ENCODE results near the gene SOAT1. TPM values are rescaled to one million over a fixed set of nuclear protein-coding genes. Genes with fewer than 3 reads are reported as not detected.

The SOAT1 gene
- total and polyA plus RNA-seq, 2 of the 8 experiments (the other 6 are each of a cell fraction or from before 2014, with no cell fraction given) = 2.7 to 4.7 TPM

- Histone ChIP-seq H3K23ac (ENCODE audit: insufficient read length) (no peak overlapping the region), H3K14ac (ENCODE audit: insufficient read length) (no peak overlapping the region), H3K4me1 (replicated peaks in 1 of 4; ENCODE audit: control insufficient read depth in 3 of 4, insufficient read depth in 4 of 4, low read length in 3 of 4) (no peaks in the 10 kb centered on the region), H4K8ac (ENCODE audit: extremely low read depth, insufficient read depth, low read length) (no peak overlapping the region), H3K9me3 (ENCODE audit: insufficient read depth in 2 of 2, low read depth in 1 of 2, low read length in 1 of 2) (no peaks in the 10 kb centered on the region), H3K4ac (replicated peaks; ENCODE audit: insufficient read length, low read depth, low read length) (no peak overlapping the region), H4K5ac (ENCODE audit: insufficient read length, low read depth, low read length) (no peak overlapping the region), H3K79me1 (ENCODE audit: low read depth, low read length) (no peaks in the 10 kb centered on the region), H2BK12ac (ENCODE audit: low read depth, low read length) (no peak overlapping the region), H4K20me1 (replicated peaks in 1 of 2; ENCODE audit: control insufficient read depth in 1 of 2, insufficient read depth in 2 of 2, low read length in 2 of 2) (no peaks in the 10 kb centered on the region), H2BK5ac (ENCODE audit: low read depth, low read length) (no peak overlapping the region), H4K91ac (replicated peaks; ENCODE audit: insufficient read length, low read length) (no peak overlapping the region), H3K56ac (replicated peaks; ENCODE audit: insufficient read length, low read depth, low read length) (no peak overlapping the region), H3K27ac (ENCODE audit: low read depth, low read length) (no peak overlapping the region), H3K9ac (replicated peaks in 1 of 4; ENCODE audit: extremely low read depth in 1 of 4, low read depth in 3 of 4, low read length in 3 of 4) (no peak overlapping the region), H3K79me2 (ENCODE audit: control insufficient read depth in 1 of 2, insufficient read depth in 2 of 2, low read length in 2 of 2) (no peaks in the 10 kb centered on the region), H3K23me2 (ENCODE audit: low read depth, low read length) (no peaks in the 10 kb centered on the region), H3K4me2 (ENCODE audit: insufficient read depth in 1 of 2, low read depth in 2 of 2, low read length in 2 of 2) (no peak overlapping the region), H2BK15ac (ENCODE audit: low read length) (no peak overlapping the region), H3K36me3 (ENCODE audit: control insufficient read depth in 2 of 4, insufficient read depth in 4 of 4, low read length in 3 of 4) (no peaks in the 10 kb centered on the region), H3K4me3 (ENCODE audit: extremely low read depth in 1 of 4, insufficient read depth in 2 of 4, low read depth in 3 of 4, low read length in 4 of 4) (no peak overlapping the region), H2AK5ac (ENCODE audit: low read depth, low read length) (no peak overlapping the region), H2BK20ac (ENCODE audit: low read length) (no peak overlapping the region), H2BK120ac (replicated peaks; ENCODE audit: low read depth, low read length) (no peak overlapping the region), H2AFZ (ENCODE audit: low read length) (no peak overlapping the region), H3K18ac (ENCODE audit: extremely low read depth, low read length) (no peak overlapping the region), H3K27me3 (replicated peaks in 1 of 4; ENCODE audit: control insufficient read depth in 3 of 4, extremely low read depth in 1 of 4, insufficient read depth in 3 of 4, low read length in 3 of 4) (no peaks in the 10 kb centered on the region)
- DNase-seq (ENCODE audit: low read depth in 1 of 2, low spot score in 2 of 2) (no peak), FAIRE-seq (no peak)
- TF ChIP-seq, protein P1, sequence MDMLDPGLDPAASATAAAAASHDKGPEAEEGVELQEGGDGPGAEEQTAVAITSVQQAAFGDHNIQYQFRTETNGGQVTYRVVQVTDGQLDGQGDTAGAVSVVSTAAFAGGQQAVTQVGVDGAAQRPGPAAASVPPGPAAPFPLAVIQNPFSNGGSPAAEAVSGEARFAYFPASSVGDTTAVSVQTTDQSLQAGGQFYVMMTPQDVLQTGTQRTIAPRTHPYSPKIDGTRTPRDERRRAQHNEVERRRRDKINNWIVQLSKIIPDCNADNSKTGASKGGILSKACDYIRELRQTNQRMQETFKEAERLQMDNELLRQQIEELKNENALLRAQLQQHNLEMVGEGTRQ (IDR thresholded peaks at IDR 0.05; ENCODE audit: low read length) = no peak
- TF ChIP-seq EGR1 (IDR thresholded peaks at IDR 0.05; ENCODE audit: borderline replicate concordance, low read depth, low read length) (no peak), SIRT6 (IDR thresholded peaks at IDR 0.05; ENCODE audit: low read length) (no peak), TEAD4 (IDR thresholded peaks at IDR 0.05; ENCODE audit: low read depth, low read length) (no peak), PHF8 (conservative IDR thresholded peaks at IDR 0.05; ENCODE audit: low read depth, low read length) (no peak), NRF1 (IDR thresholded peaks at IDR 0.05; ENCODE audit: low read depth, low read length) (no peak), RXRA (IDR thresholded peaks at IDR 0.05; ENCODE audit: insufficient read depth, low read depth, low read length) (no peak), TAF7 (optimal IDR thresholded peaks at IDR 0.05; ENCODE audit: borderline replicate concordance, low read depth, low read length) (no peak)
- TF ChIP-seq, protein P2, sequence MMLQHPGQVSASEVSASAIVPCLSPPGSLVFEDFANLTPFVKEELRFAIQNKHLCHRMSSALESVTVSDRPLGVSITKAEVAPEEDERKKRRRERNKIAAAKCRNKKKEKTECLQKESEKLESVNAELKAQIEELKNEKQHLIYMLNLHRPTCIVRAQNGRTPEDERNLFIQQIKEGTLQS (IDR thresholded peaks at IDR 0.05; ENCODE audit: insufficient read depth, low read depth, low read length) = no peak
- CTCF ChIA-PET (ENCODE audit: partially characterized antibody) = interaction anchor here (0.7 to 2.0 kb wide), 4 partner anchors 117 to 1128 kb away, joined by 3 to 6 read pairs (median 4); no protein-coding TSS in a partner anchor
- 95% methylated on average over 7 of the region's 9 CpGs; no CpG with 5 or more reads in 1 of the 2 experiments for WGBS, 2 experiments (ENCODE audit: extremely low coverage in 1 of 2, insufficient coverage in 1 of 2, insufficient read length in 1 of 2, insufficient replicate concordance in 2 of 2, low coverage in 1 of 2, low lambda C conversion rate in 2 of 2, missing lambda C conversion rate in 1 of 2)
- POLR2A ChIA-PET (ENCODE audit: partially characterized antibody) = no interaction called here
These were observed 45.7 kb upstream of the SOAT1 start for GRCh38 chr1:179247923-179248322.
